Astrocyte (in vitro differentiated cells and primary cell): ENCODE results near the gene ATF7. TPM values are rescaled to one million over a fixed set of nuclear protein-coding genes. Genes with fewer than 3 reads are reported as not detected.
"Not testable (repeated sequence)": the region's sequence is repeated elsewhere in the genome, so short reads cannot be mapped to it uniquely, and the experiment has no call there.

Experiments
- DNase-seq: peaks from one replicate; pipeline ENCODE4 v3.0.0-alpha.2; 2010; ENCODE audit warnings: low read depth
- FAIRE-seq: peaks from 2 replicates; lab custom pipeline; 2011; peaks lifted over from hg19 to GRCh38; lab: Jason Lieb, UNC
- H2AFZ ChIP-seq: 2 replicates; pipeline ENCODE4 v1.6.0; 2012; ENCODE audit warnings: low read depth, low read length, inconsistent platforms
- H3K27ac ChIP-seq: 2 replicates; pipeline ENCODE4 v1.5.1; 2011; ENCODE audit warnings: low read depth, low read length, inconsistent platforms
- H3K27me3 ChIP-seq: 2 replicates; pipeline ENCODE4 v1.6.0; 2011; ENCODE audit warnings: low read length, inconsistent platforms; ENCODE audit not compliant: insufficient read depth
- H3K36me3 ChIP-seq: 2 replicates; pipeline ENCODE4 v1.5.1; 2011; ENCODE audit warnings: low read length, inconsistent platforms; ENCODE audit not compliant: insufficient read depth
- H3K4me1 ChIP-seq: 2 replicates; pipeline ENCODE4 v1.5.1; 2011; ENCODE audit warnings: low read length, inconsistent platforms; ENCODE audit not compliant: insufficient read depth
- H3K4me2 ChIP-seq: 2 replicates; pipeline ENCODE4 v1.6.0; 2012; ENCODE audit warnings: low read length, inconsistent platforms
- H3K4me3 ChIP-seq: 2 replicates; pipeline ENCODE4 v1.5.1; 2011; ENCODE audit warnings: low read depth, mild to moderate bottlenecking, low read length, inconsistent platforms; ENCODE audit not compliant: insufficient read depth
- H3K79me2 ChIP-seq: 2 replicates; pipeline ENCODE4 v1.6.0; 2012; ENCODE audit warnings: mild to moderate bottlenecking, low read length, inconsistent platforms; ENCODE audit not compliant: insufficient read depth
- H3K9ac ChIP-seq: 2 replicates; pipeline ENCODE4 v1.6.0; 2012; ENCODE audit warnings: mild to moderate bottlenecking, low read length, inconsistent platforms
- H3K9me3 ChIP-seq: 2 replicates; pipeline ENCODE4 v1.5.1; 2012; ENCODE audit warnings: low read depth, mild to moderate bottlenecking, low read length, inconsistent platforms; ENCODE audit not compliant: insufficient read depth
- H4K20me1 ChIP-seq: 2 replicates; pipeline ENCODE4 v1.6.0; 2012; ENCODE audit warnings: low read length, inconsistent platforms; ENCODE audit not compliant: insufficient read depth
- H3K27ac Mint-ChIP-seq: one replicate; pipeline ENCODE4 v1.8.0; 2021; ENCODE audit warnings: mild to moderate bottlenecking, mixed read lengths; ENCODE audit not compliant: unreplicated experiment
- H3K27me3 Mint-ChIP-seq: one replicate; pipeline ENCODE4 v1.8.0; 2021; ENCODE audit warnings: low read depth, mixed read lengths; ENCODE audit not compliant: unreplicated experiment
- H3K36me3 Mint-ChIP-seq: one replicate; pipeline ENCODE4 v1.8.0; 2021; ENCODE audit warnings: low read depth, mixed read lengths; ENCODE audit not compliant: unreplicated experiment
- H3K4me1 Mint-ChIP-seq: one replicate; pipeline ENCODE4 v1.8.0; 2021; ENCODE audit warnings: low read depth, mixed read lengths; ENCODE audit not compliant: unreplicated experiment
- H3K4me3 Mint-ChIP-seq: one replicate; pipeline ENCODE4 v1.8.0; 2021; ENCODE audit warnings: mild to moderate bottlenecking, moderate library complexity, mixed read lengths; ENCODE audit not compliant: unreplicated experiment
- H3K9me3 Mint-ChIP-seq: one replicate; pipeline ENCODE4 v1.8.0; 2021; ENCODE audit warnings: mild to moderate bottlenecking, mixed read lengths; ENCODE audit not compliant: unreplicated experiment
- CTCF ChIP-seq: IDR thresholded peaks from 2 replicates; pipeline ENCODE4 v1.5.1; 2011; ENCODE audit warnings: low read depth, mild to moderate bottlenecking, inconsistent platforms, low read length, moderate library complexity; ENCODE audit not compliant: insufficient read depth
- EZH2 ChIP-seq: IDR thresholded peaks from 2 replicates; pipeline ENCODE4 v1.6.1; 2012; ENCODE audit warnings: mild to moderate bottlenecking, low read length, inconsistent platforms; ENCODE audit not compliant: insufficient read depth
- total RNA-seq: library from RNA; stranded (reverse); gene quantifications from 2 replicates; pipeline ENCODE4 v1.2.1, GENCODE V29; 2021

The ATF7 gene
- total RNA-seq, 1 donor from 2014 or later, result 38.3 TPM

- peak overlapping the region; percentile 88 for H3K27ac Mint-ChIP-seq
- peak overlapping the region; percentile 57 for H3K4me3 Mint-ChIP-seq
- H3K4me1 Mint-ChIP-seq, result peaks cover 29% of the 10 kb centered on the region
- Histone ChIP-seq H3K4me2 (no peak overlapping the region), H3K27me3 (no peaks in the 10 kb centered on the region), H3K4me3 (no peak overlapping the region), H3K36me3 (peaks cover 50% of the 10 kb centered on the region), H2AFZ (no peak overlapping the region), H3K9me3 (no peaks in the 10 kb centered on the region), H3K9ac (no peak overlapping the region), H3K4me1 (peaks cover 20% of the 10 kb centered on the region), H3K79me2 (peaks cover 22% of the 10 kb centered on the region), H4K20me1 (peaks cover 86% of the 10 kb centered on the region), H3K27ac (no peak overlapping the region)
- peak; percentile 26 for TF ChIP-seq CTCF
- no peak for TF ChIP-seq EZH2
- peaks cover 24% of the 10 kb centered on the region for H3K36me3 Mint-ChIP-seq
- no peak for FAIRE-seq
- no peaks in the 10 kb centered on the region for H3K27me3 Mint-ChIP-seq
- no peak for DNase-seq
- no peaks in the 10 kb centered on the region for H3K9me3 Mint-ChIP-seq
These were observed 144.1 kb downstream of the ATF7 start for GRCh38 chr12:53481939-53482586.

- H2AFZ ChIP-seq, H3K9me3 Mint-ChIP-seq, H3K27me3 Mint-ChIP-seq, H3K9ac ChIP-seq, H3K27me3 ChIP-seq, H3K9me3 ChIP-seq, H3K4me3 Mint-ChIP-seq, H3K4me3 ChIP-seq, H3K4me2 ChIP-seq, H3K27ac ChIP-seq, FAIRE-seq: not testable (repeated sequence)
- peaks cover 27% of the 10 kb centered on the region for H3K36me3 Mint-ChIP-seq
- Histone ChIP-seq H4K20me1 (peaks cover 90% of the 10 kb centered on the region), H3K79me2 (peaks cover 28% of the 10 kb centered on the region), H3K4me1 (peaks cover 20% of the 10 kb centered on the region), H3K36me3 (peaks cover 55% of the 10 kb centered on the region)
- H3K27ac Mint-ChIP-seq, result peak overlapping the region; percentile 88
- H3K4me1 Mint-ChIP-seq, result peaks cover 33% of the 10 kb centered on the region
- peak; percentile 42 for DNase-seq
These were observed 144.7 kb downstream of the ATF7 start for GRCh38 chr12:53481458-53481857.

GRCh38 chr12:53480491-53481442, 145.4 kb downstream of the ATF7 start:
- H3K4me3 Mint-ChIP-seq, result no peak overlapping the region
- H3K27ac ChIP-seq, result no peak overlapping the region
- H3K36me3 Mint-ChIP-seq, result peaks cover 27% of the 10 kb centered on the region

More at GRCh38 chr12:53480491-53481442, 145.4 kb downstream of the ATF7 start:
- Histone ChIP-seq H3K4me3 (no peak overlapping the region), H4K20me1 (peaks cover 94% of the 10 kb centered on the region), H3K9ac (peak overlapping the region; percentile 10), H3K4me2 (no peak overlapping the region), H3K79me2 (peaks cover 35% of the 10 kb centered on the region), H3K27me3 (no peaks in the 10 kb centered on the region), H3K36me3 (peaks cover 62% of the 10 kb centered on the region), H3K4me1 (peaks cover 20% of the 10 kb centered on the region), H3K9me3 (no peaks in the 10 kb centered on the region), H2AFZ (no peak overlapping the region)
- no peak for TF ChIP-seq EZH2
- no peak for TF ChIP-seq CTCF
- Mint-ChIP-seq H3K27me3 (no peaks in the 10 kb centered on the region), H3K27ac (no peak overlapping the region), H3K9me3 (no peaks in the 10 kb centered on the region), H3K4me1 (peaks cover 35% of the 10 kb centered on the region)
- DNase-seq (no peak), FAIRE-seq (no peak)
